ENCODE data around the gene ATP5F1C.

GRCh38 chr10:7813481-7813880 is 25.5 kb downstream of the ATP5F1C start:
- TF ChIP-seq CREB1 (CRISPR knock-in tag; IDR thresholded peaks at IDR 0.05) (no peak), TEAD4 (CRISPR knock-in tag; IDR thresholded peaks at IDR 0.05) (no peak), CTCF (IDR thresholded peaks at IDR 0.05) (no peak), ATF3 (CRISPR knock-in tag; conservative IDR thresholded peaks at IDR 0.05) (no peak), GRHL2 (CRISPR knock-in tag; IDR thresholded peaks at IDR 0.05; ENCODE audit: insufficient replicate concordance, severe bottlenecking) (no peak), STAT6 (CRISPR knock-in tag; conservative IDR thresholded peaks at IDR 0.05; ENCODE audit: low read depth) (no peak), ZSCAN18 (CRISPR knock-in tag; IDR thresholded peaks at IDR 0.05) (no peak), TCF7 (CRISPR knock-in tag; IDR thresholded peaks at IDR 0.05; ENCODE audit: low read depth) (no peak)

All from WTC11 (cell line).